Cortex of kidney (tissue), 1 donor: ENCODE results near the gene ZHX3.
"Not testable (repeated sequence)": the region's sequence is repeated elsewhere in the genome, so short reads cannot be mapped to it uniquely, and the experiment has no call there.

Experiments
- DNase-seq: peaks from one replicate; lab custom pipeline; 2025; lab: John Stamatoyannopoulos, UW

The ZHX3 gene

GRCh38 chr20:41258474-41258873, 59.1 kb downstream of the ZHX3 start:
- DNase-seq: no peak

- no peak for DNase-seq
Observed at GRCh38 chr20:41256516-41256915, 61.0 kb downstream of the ZHX3 start.

GRCh38 chr20:41255655-41256054, 61.9 kb downstream of the ZHX3 start:
- DNase-seq: no peak

- DNase-seq: no peak
Observed at GRCh38 chr20:41249411-41250281, 67.9 kb downstream of the ZHX3 start.

- DNase-seq: no peak
Observed at GRCh38 chr20:41248368-41249024, 69.0 kb downstream of the ZHX3 start.

- no peak for DNase-seq
Observed at GRCh38 chr20:41247523-41248367, 69.8 kb downstream of the ZHX3 start.

- DNase-seq: no peak
Observed at GRCh38 chr20:41245086-41245707, 72.3 kb downstream of the ZHX3 start.

- DNase-seq: no peak
Observed at GRCh38 chr20:41242807-41243206, 74.7 kb downstream of the ZHX3 start.

GRCh38 chr20:41242352-41242751, 75.2 kb downstream of the ZHX3 start:
- DNase-seq: no peak

GRCh38 chr20:41237233-41237632, 80.3 kb downstream of the ZHX3 start:
- DNase-seq: not testable (repeated sequence)

- DNase-seq: not testable (repeated sequence)
Observed at GRCh38 chr20:41236818-41237217, 80.7 kb downstream of the ZHX3 start.

- no peak for DNase-seq
Observed at GRCh38 chr20:41234546-41234945, 83.0 kb downstream of the ZHX3 start.

GRCh38 chr20:41234041-41234440, 83.5 kb downstream of the ZHX3 start:
- DNase-seq: no peak

GRCh38 chr20:41232973-41233926, 84.3 kb downstream of the ZHX3 start:
- DNase-seq: no peak

- no peak for DNase-seq
Observed at GRCh38 chr20:41231136-41231535, 86.4 kb downstream of the ZHX3 start.

- DNase-seq: no peak
Observed at GRCh38 chr20:41230136-41230535, 87.4 kb downstream of the ZHX3 start.

GRCh38 chr20:41229259-41229658, 88.3 kb downstream of the ZHX3 start:
- no peak for DNase-seq

GRCh38 chr20:41228858-41229257, 88.7 kb downstream of the ZHX3 start:
- DNase-seq: no peak

GRCh38 chr20:41226426-41226825, 91.1 kb downstream of the ZHX3 start:
- no peak for DNase-seq

GRCh38 chr20:41225091-41225490, 92.4 kb downstream of the ZHX3 start:
- no peak for DNase-seq

GRCh38 chr20:41224281-41224680, 93.2 kb downstream of the ZHX3 start:
- DNase-seq: no peak
